HG02763 (cell line): ENCODE data around the gene ATF7IP.

Source experiments
- ATAC-seq: cut with Tn5 transposase; IDR thresholded peaks from one replicate; pipeline ENCODE4 v1.9.1; 2021; ENCODE audit warnings: mild to moderate bottlenecking, moderate library complexity; ENCODE audit not compliant: unreplicated experiment

The ATF7IP gene

GRCh38 chr12:14410177-14410576, 44.7 kb downstream of the ATF7IP start:
- no peak for ATAC-seq

DNA sequence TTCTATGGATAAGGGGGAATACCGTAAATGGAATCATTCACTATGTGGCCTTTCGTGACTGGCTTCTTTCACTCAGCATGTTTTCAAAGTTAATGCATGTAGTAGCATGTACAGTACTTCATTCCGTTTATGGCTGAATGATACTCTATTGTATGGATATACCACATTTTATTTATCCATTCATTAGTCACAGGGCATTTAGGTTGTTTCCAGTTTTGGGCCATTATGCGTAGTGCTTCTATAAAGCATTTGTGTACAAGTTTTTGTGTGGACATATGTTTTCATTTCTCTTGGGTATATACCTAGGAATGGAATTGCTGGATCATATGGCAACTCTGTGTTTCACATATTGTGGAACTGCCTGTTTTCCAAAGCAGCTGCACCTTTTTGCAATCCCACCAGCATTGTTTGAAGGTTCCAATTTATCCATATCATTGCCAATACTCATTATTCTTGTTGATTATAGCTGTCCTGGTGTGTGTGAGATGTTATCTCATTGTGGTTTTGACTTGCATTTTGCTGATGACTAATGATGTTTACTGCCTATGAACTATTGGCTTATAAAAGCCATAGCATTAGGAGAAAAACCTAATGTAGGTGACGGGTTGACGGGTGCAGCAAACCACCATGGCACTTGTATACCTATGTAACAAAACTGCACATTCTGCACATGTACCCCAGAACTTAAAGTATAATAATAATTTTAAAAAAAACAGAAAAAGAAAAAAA, 45.5 kb downstream of the ATF7IP start:
- no peak for ATAC-seq

GRCh38 chr12:14416658-14417057, 51.2 kb downstream of the ATF7IP start:
- no peak for ATAC-seq

- no peak for ATAC-seq
These were observed 52.2 kb downstream of the ATF7IP start for GRCh38 chr12:14417715-14418114.

DNA sequence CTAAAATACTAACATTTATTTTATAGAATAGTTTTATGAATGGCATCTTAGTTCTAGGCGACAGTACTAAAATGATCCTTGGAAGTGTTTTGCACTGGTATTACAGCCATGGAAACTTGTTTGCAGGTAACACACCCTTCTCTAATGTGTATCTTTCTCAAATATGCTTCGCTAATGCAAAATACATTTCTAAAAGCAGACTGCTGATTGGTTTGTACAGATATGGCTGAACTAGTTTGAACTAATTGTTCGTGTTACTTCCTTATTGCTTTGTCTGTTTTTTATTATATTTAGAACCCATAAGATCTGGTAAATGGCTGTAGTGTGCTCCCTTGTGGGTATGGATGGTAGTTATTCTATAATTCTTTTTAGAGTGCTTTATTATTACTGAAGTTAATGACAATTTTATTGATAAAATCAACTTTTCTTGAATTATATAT, 53.0 kb downstream of the ATF7IP start:
- ATAC-seq, result no peak

- no peak for ATAC-seq
These were observed 57.2 kb downstream of the ATF7IP start for GRCh38 chr12:14422516-14423230.

DNA sequence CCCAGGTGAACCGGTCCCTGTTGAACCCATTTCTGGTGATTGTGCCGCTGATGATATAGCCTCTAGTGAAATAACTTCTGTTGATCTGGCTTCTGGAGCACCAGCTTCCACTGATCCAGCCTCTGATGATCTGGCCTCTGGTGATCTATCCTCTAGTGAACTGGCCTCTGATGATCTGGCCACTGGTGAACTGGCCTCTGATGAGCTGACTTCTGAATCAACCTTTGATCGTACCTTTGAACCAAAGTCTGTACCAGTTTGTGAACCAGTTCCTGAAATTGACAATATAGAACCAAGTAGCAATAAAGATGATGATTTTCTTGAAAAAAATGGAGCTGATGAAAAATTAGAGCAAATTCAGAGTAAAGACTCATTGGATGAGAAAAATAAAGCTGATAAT, 59.1 kb downstream of the ATF7IP start:
- no peak for ATAC-seq

DNA sequence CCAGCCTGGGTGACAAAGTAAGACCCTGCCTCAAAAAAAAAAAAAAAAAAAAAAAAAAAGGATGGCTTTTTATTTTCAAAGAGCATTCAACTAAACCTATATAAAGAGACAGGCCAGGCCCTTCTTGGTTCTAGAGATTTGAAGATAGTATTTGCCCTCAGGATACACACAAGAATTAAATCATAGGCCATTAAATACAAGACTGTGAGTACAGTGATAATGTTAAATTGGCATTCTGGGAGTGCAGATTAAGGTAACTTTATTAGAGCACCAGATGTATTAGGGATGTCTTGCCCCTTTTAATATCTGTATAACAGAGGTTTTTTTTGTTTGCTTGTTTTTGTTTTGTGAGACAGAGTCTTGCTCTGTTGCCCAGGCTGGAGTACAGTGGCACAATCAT, 61.3 kb downstream of the ATF7IP start:
- ATAC-seq, result no peak

GRCh38 chr12:14427929-14428328, 62.4 kb downstream of the ATF7IP start:
- no peak for ATAC-seq

GRCh38 chr12:14430394-14430986, 65.0 kb downstream of the ATF7IP start:
- ATAC-seq, result no peak

DNA sequence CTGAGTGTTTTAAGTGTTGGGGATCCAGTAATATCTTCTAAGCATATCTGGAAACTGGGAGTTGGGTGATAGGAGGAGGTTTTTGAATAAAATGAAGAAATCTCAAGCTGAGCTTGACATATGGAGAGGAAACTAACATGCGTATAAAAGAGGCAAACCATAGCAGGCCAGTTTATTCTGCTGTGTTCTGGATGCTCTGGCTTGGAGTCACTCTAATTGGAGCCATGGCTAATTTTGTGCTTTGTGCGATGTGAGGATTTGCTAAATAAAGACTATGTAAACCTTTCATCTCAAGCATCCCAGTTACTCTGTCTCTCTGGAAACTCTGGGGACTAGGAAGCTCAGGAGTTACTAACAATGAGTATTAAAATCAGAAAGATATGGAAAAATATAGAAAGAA, 66.5 kb downstream of the ATF7IP start:
- ATAC-seq, result no peak

GRCh38 chr12:14435627-14436026, 70.1 kb downstream of the ATF7IP start:
- ATAC-seq, result no peak

- ATAC-seq, result no peak
These were observed 76.9 kb downstream of the ATF7IP start for GRCh38 chr12:14442221-14442881.

GRCh38 chr12:14443531-14443930, 78.0 kb downstream of the ATF7IP start:
- ATAC-seq, result no peak

DNA sequence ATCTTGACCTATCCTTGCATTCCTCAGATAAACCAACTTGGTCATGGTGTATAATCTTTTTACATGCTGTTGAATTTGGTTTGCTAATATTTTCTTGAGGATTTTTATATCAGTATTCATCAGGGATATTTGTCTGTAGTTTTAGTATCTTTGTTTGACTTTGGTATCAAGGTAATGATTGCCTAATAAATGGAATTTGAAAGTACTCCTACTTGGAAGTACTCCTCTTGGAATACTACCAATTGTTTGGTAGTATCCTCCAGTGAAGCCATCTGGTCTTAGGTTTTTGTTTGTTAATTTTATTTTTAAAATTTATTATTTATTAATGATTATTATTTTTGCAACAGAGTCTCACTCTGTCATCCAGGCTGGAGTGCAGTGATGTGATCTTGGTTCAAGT, 85.0 kb downstream of the ATF7IP start:
- ATAC-seq, result no peak

- no peak for ATAC-seq
These were observed 86.9 kb downstream of the ATF7IP start for GRCh38 chr12:14452336-14452735.

GRCh38 chr12:14452865-14453264, 87.4 kb downstream of the ATF7IP start:
- no peak for ATAC-seq

- ATAC-seq, result peak; percentile 57
These were observed 88.8 kb downstream of the ATF7IP start for GRCh38 chr12:14454098-14454907.

DNA sequence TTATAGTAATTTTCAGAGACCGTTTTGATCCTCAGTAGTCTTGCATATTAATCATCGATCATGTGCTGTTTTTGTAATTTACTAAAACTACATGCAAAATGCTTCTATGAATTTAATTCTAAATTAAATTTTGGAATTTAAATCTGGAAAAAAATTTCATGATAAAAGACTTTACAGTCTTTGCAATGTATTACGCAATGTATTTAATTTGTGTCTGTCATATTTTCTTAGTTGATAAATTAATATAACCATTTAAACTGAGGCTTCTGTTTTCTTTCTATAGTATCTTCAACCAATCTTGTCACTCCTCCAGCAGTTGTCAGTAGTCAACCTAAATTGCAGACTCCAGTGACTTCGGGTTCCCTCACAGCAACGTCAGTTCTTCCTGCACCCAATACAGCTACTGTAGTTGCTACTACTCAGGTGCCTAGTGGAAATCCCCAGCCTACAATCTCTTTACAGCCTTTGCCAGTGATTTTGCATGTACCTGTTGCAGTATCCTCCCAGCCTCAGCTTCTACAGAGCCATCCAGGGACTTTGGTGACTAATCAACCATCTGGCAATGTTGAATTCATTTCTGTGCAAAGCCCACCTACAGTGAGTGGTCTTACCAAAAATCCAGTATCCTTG, 94.8 kb downstream of the ATF7IP start:
- no peak for ATAC-seq

GRCh38 chr12:14471497-14471896, 106.0 kb downstream of the ATF7IP start:
- no peak for ATAC-seq
